Measurements from ENCODE around the gene DNMT3A.

The DNMT3A gene

DNA sequence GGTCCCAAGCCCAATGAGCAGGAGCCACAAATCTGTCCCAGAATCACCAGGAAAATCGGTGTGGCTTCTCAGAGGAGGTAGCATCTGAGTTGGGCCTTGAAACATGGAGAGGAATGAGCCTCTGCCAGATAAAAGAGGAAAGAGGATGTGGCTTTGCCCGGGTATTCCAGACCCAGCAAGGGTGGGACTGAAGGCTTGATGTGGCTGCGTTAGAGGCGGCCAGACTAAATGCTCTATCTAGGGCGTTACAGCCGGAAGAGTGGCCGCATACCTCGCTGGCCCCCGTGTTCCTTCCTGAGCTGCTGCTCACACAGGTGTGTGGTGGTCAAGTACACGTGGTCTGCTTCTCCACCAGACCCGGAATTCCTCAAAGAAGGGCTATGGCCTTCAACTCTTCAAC, 139.4 kb downstream of the DNMT3A start:
- no peak for DNase-seq (ENCODE audit: low read depth)

DNA sequence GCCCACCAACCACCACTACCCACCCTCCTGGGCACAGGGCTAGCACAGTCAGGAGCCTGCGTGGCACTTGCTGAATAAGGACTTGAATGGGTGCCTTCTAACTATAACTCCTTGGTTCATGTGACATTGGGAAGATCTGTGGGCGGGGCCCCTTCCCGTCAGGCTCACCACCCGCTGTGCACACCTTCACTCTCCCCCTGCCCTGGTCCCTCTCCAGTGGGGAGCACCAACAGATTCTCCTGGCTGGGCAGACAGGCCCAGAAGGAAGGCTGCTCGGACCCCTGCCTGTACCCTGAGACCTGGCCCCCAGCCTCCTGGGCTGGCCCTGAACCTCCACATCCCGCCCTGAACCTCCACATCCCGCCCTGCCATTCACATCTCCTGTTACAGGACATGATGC, 139.9 kb downstream of the DNMT3A start:
- DNase-seq (ENCODE audit: low read depth), result no peak

DNA sequence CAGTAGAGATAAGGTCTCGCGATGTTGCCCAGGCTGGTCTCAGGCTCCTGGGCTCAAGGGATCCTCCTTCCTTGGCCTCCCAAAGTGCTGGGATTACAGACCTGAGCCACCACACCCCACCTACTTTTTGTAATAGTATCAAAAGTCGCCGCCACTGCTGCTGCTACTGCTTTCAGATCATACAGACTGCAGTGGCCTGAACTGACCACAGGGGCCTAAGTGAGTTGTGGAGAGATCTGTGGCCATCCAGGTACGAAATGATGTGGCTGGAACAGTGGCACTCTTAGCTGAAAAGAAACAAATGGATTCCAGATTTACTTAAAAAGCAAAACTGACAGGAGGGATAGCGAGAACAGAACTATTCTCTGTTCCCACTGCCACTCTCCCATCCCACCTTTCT, 140.5 kb downstream of the DNMT3A start:
- no peak for DNase-seq (ENCODE audit: low read depth)

DNA sequence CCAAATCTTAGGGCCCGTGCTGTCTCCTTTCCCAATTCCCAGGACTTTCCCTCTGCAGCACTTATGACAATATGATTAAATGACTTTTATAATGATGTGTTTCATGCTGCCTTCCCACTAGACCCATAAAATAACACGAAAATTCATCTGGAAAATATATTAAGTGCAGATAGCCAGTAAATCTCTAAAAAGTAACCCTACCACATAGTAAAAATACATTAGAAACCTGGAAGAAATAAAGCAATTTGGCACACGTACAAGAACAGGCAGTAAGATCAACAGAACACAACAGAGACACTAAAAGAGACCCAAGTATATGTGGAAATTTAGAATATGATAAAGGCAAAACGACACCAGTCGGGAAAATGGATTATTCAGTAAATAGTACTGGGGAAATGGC, 143.1 kb downstream of the DNMT3A start:
- DNase-seq (ENCODE audit: low read depth), result no peak

DNA sequence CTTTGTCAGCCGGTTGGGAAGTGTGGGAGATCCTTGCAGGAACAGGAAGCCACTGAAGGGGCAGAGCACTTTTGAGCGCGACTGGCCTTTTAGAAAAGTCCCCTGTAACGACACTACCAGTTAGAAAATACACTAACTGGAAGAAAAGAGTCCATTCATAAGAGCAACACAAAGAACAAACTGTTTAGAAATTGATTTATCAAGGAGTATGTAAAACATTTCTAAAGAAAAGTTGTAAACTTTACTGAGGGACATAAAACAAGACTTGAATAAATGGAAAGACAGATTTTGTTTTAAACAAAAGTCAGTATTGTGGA, 143.6 kb downstream of the DNMT3A start:
- DNase-seq (ENCODE audit: low read depth), result no peak

DNA sequence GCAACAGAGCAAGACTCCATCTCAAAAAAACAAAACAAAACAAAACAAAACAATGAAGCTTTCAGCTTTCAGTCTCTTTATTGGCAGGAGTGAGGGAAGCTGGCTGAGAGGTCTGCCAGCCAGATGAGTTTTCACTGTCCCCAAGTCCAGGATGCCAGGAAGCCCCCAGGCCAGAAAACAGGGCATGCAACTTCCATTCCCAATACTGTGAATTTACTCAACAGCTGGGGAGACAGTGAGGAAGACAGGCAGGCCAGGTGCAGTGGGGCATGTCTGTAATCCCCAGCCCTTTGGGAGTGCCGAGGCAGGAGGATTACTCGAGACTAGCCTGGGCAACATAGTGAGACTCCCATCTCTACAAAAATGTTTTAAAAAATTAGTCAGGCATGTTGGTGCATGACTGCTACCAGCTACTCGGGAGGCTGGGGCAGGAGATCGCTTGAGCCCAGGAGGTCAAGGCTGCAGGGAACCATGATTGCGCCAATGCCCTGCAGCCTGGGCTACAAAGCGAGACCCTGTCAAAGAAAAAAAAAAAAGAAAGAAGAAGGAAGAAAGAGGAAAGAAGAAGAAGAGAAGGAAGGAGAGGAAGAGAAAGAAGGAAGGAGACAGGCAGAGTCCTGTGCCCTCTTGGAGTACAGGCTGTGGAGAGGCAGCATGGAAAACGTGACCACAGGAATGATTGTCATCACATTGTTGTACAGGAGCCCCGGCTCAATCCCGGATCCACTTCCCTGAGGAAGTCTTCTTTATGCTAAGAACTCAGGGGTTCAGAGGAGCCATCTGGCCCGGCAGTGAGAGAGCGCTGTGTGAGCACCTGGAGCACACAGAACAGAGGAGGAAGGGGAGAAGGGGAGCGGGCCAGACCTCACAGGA, 144.2 kb downstream of the DNMT3A start:
- no peak for DNase-seq (ENCODE audit: low read depth)

DNA sequence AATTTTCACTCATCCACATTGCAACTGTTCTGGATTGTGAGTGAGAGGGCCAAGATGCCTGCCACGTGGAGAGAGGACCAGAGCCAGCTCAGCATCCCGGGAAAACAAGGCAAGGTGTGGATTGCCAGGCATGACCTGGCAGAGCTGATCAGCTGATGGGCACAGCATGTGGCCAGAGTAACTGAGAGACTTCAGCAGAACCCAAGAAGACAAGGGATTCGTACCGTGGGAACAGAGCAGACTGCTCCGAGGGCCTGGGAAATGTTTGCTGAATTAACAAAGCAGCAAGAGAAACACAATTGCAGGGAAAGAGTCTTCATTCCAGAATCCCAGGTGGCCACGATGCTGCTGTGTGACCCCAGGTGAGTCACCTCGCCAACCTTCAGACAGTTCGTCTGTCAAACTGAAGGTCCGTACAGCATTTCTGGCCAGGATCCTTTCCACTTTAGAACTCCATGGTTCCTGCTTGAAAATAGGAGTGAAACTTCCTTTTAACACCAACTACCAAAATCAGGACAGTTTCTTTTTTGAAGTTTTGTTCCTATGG, 147.1 kb downstream of the DNMT3A start:
- no peak for DNase-seq (ENCODE audit: low read depth)

DNA sequence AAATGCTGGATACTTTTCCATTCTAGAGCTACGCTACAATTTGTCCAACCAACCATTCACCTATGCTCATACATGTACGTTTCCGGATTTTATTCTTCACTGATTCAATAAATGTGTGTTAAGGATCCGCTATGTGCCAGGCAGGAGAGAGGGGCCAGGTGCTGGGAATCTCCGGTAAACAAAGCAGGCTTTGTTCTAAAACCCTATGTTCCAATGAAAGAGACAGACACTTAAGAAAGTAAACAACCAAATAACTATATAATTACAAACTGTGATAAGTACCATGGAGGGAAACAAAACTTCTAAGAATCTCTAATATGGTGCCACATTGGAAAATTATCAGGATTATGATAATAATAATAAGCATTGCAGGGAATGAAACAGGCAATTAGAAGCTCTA, 151.2 kb downstream of the DNMT3A start:
- DNase-seq (ENCODE audit: low read depth), result no peak

DNA sequence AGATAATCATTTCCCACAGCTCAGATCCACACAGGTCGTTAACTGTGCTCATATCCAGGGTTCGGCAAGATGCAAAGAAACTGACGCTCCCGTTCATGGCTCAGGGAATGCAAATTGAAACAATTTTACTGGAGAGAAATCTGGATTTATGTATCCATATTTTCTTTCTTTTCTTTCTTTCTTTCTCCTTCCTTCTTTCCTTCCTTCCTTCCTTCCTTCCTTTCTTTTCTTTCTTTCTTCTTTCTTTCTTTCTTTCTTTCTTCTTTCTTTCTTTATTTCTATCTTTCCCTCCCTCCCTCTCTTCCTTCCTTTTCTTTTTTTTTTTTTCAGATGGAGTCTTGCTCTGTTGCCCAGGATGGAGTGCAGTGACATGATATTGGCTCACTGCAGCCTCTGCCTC, 153.3 kb downstream of the DNMT3A start:
- DNase-seq (ENCODE audit: low read depth), result no peak

DNA sequence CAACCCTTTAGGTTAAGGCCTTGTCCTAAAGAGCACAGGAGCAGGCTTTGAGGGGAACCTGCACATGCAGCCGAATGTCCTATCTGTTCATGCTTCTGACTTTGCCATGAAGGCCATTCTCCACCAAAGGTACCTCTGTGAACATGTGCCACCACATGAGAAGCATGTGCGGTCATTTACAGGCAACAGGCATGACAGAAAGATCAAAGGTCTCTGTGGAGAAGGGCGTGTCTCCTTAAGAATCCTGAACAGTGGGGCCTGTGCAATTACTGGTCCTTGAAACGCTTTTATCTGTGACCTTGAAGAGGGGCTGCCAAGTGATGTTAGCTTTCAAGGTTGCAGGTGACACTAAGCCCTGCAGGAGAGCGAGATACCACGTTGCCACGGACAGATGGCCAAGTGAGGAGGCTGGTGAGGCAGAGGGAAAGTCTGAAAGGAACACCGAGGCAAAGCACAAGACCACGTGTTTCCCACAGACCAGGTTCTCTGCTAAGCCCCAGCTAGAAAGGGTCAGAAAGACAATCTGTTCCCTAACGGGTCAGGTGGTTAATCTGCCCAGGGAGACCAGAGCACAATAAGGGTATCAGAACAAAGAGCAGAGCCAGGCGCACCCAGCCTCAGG, 153.9 kb downstream of the DNMT3A start:
- DNase-seq (ENCODE audit: low read depth), result no peak

DNA sequence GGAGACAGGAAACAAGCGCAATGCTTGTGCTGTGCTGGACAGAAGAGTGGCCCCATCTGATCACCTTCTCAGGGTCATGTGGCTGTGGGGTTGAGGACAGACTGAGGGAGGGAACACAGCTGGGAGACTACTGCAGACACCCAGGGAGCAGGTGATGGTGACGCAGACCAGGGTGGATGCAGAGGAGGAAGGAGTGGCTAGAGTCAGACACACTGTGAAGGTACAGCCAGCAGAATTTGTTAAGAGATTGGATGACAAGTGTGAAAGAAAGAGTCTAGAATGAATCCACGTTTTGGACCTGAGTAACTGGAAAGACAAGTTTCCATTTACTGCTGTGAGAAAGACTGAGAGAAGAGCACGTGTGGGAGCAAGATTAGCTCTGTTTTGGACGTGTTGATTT, 157.5 kb downstream of the DNMT3A start:
- DNase-seq (ENCODE audit: low read depth), result no peak

DNA sequence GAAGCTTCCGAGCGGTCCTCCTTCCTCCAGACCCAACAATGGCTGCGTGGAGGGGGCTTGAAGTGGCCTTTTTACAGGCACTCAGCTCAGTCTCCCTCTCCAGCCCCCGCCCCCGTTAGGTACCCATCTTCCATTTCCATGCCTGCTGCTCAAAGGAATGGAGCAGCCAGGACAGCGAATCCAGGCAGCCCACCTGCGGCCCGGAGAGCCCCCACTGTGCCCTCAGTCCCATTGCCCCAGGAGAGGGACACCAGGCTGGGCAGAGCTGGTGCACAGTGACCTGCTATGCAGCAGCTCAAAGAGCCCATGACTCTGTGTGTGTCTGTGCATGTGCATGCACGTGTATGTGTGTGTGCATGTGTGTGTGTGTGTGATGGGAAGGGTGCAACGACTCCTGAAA, 162.7 kb downstream of the DNMT3A start:
- DNase-seq (ENCODE audit: low read depth), result no peak

All from activated T-cell treated with anti-CD3 and anti-CD28 coated beads for 1 hour (primary cell).